A673 (cell line): ENCODE data around the gene TTLL6. TPM values are rescaled to one million over a fixed set of nuclear protein-coding genes. Genes with fewer than 3 reads are reported as not detected.
"Not testable (repeated sequence)": the region's sequence is repeated elsewhere in the genome, so short reads cannot be mapped to it uniquely, and the experiment has no call there.

ENCODE experiments used
- BruUV-seq: library from RNA; stranded (reverse); fragments of 400-500 nt; replicated peaks from 2 replicates; lab custom pipeline; 2021; lab: Mats Ljungman, UMichigan
- CTCF ChIA-PET: fragments of 300-600 bp; sonication (Branson Sonifier 250); formaldehyde crosslinking; loops from one replicate; lab custom pipeline; 2022; ENCODE audit warnings: antibody characterized with exemption; lab: Charles Lee
- POLR2A ChIA-PET: fragments of 300-600 bp; sonication (Branson Sonifier 250); formaldehyde crosslinking; loops from one replicate; lab custom pipeline; 2022; ENCODE audit warnings: antibody characterized with exemption; ENCODE audit not compliant: low non-redundant PET; lab: Charles Lee
- DNase-seq: peaks from one replicate; pipeline ENCODE4 v3.0.0-alpha.2; 2015; ENCODE audit warnings: low spot score
- H3K27ac ChIP-seq: fragments of 200-600 bp; sonication (generic); 2 replicates; pipeline ENCODE4 v1.5.1; 2016; ENCODE audit warnings: mixed run types, low read depth, mild to moderate bottlenecking, mixed read lengths, antibody characterized with exemption, low read length; ENCODE audit not compliant: poor library complexity, severe bottlenecking
- H3K27me3 ChIP-seq: fragments of 200-600 bp; sonication (generic); replicated peaks from 2 replicates; pipeline ENCODE4 v1.6.1; 2017; ENCODE audit warnings: mixed run types, low read depth, mild to moderate bottlenecking, mixed read lengths, antibody characterized with exemption, low read length; ENCODE audit not compliant: insufficient read depth, poor library complexity
- H3K36me3 ChIP-seq: fragments of 200-600 bp; sonication (generic); 2 replicates; pipeline ENCODE4 v1.6.1; 2016; ENCODE audit warnings: mixed run types, mild to moderate bottlenecking, mixed read lengths, antibody characterized with exemption, low read length; ENCODE audit not compliant: insufficient read depth, poor library complexity, severe bottlenecking
- H3K4me1 ChIP-seq: fragments of 200-600 bp; sonication (generic); 2 replicates; pipeline ENCODE4 v1.6.1; 2017; ENCODE audit warnings: mixed run types, mild to moderate bottlenecking, mixed read lengths, antibody characterized with exemption, low read length; ENCODE audit not compliant: insufficient read depth, poor library complexity, severe bottlenecking
- H3K4me3 ChIP-seq: fragments of 200-600 bp; sonication (generic); 2 replicates; pipeline ENCODE4 v1.5.1; 2016; ENCODE audit warnings: low read depth, mixed run types, mild to moderate bottlenecking, mixed read lengths, low read length; ENCODE audit not compliant: poor library complexity, severe bottlenecking
- H3K9me3 ChIP-seq: fragments of 200-600 bp; sonication (generic); 2 replicates; pipeline ENCODE4 v1.6.1; 2016; ENCODE audit warnings: mixed run types, low read depth, mild to moderate bottlenecking, mixed read lengths, antibody characterized with exemption, low read length; ENCODE audit not compliant: poor library complexity, severe bottlenecking
- CTCF ChIP-seq: fragments of 300-800, 200-600 bp; sonication (generic); conservative IDR thresholded peaks from 2 replicates; pipeline ENCODE4 v1.5.1; 2017; ENCODE audit warnings: low read depth, mild to moderate bottlenecking, antibody characterized with exemption, low read length, moderate library complexity, mixed read lengths
- EZH2 ChIP-seq: fragments of 200-600 bp; sonication (generic); IDR thresholded peaks from 2 replicates; pipeline ENCODE4 v1.6.1; 2017; ENCODE audit warnings: borderline replicate concordance, low read depth, mild to moderate bottlenecking, mixed read lengths, antibody characterized with exemption, low read length; ENCODE audit not compliant: poor library complexity, severe bottlenecking
- intact Hi-C: fragments of 100-400 bp; cut with micrococcal nuclease; formaldehyde crosslinking; loops from one replicate; pipeline ENCODE4 v1.10.0; 2022; ENCODE audit not compliant: unreplicated experiment
- microRNA-seq: library from miRNA; unstranded; fragments of <30 nt; microRNA quantifications from one replicate; pipeline ENCODE4 v1.2.0, GENCODE V29; 2021
- total RNA-seq: library from RNA; stranded (reverse); gene quantifications from 2 replicates; pipeline ENCODE4 v1.2.3, GENCODE V29; 2021

Gene TTLL6
- total RNA-seq, 1 experiment from 2014 or later = 2.3 TPM

GRCh38 chr17:48717367-48718226, 99.4 kb downstream of the TTLL6 start:
- Histone ChIP-seq H3K27ac (peak overlapping the region; percentile 98), H3K36me3 (no peaks in the 10 kb centered on the region), H3K4me1 (peaks cover 32% of the 10 kb centered on the region), H3K9me3 (no peaks in the 10 kb centered on the region), H3K27me3 (no peaks in the 10 kb centered on the region), H3K4me3 (peak overlapping the region; percentile 72)
- TF ChIP-seq CTCF (no peak), EZH2 (no peak)
- intact Hi-C loops = loop anchor here (10.0 kb wide), 1 partner anchor 297 kb away; no protein-coding TSS in a partner anchor
- BruUV-seq = no TSS peak
- DNase-seq = no peak
- CTCF ChIA-PET = interaction anchor here (0.6 to 1.6 kb wide), 7 partner anchors 16 to 455 kb away, joined by 3 to 5 read pairs (median 4); no protein-coding TSS in a partner anchor
- POLR2A ChIA-PET = interaction anchor here (0.6 to 0.7 kb wide), 2 partner anchors 9 to 121 kb away, joined by 7 to 9 read pairs; no protein-coding TSS in a partner anchor

DNA sequence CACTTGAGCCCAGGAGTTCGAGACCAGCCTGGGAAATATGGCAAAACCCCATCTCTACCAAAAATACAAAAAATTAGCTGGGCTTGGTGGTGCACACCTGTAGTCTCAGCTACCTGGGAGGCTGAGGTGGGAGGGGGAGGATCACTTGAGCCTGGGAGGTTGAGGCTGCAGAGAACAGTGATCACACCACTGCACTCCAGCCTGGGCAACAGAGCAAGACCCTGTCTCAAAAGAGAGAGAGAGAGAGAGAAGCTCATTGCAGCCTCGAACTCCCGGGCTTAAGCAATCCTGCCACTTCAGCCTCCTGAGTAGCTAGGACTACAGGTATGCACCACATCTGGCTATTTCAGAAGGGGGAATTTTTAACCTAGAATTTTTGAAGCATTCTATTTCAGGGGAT, 100.5 kb downstream of the TTLL6 start:
- not testable (repeated sequence) for H3K36me3 ChIP-seq, BruUV-seq, H3K9me3 ChIP-seq, H3K4me3 ChIP-seq, DNase-seq, H3K27me3 ChIP-seq
- ChIA-PET POLR2A (interaction anchor here (0.6 kb wide), 1 partner anchor 14 kb away, joined by 9 read pairs; no protein-coding TSS in a partner anchor), CTCF (interaction anchor here (0.6 kb wide), 1 partner anchor 163 kb away, joined by 3 read pairs; no protein-coding TSS in a partner anchor)
- intact Hi-C loops = loop anchor here (10.0 kb wide), 1 partner anchor 298 kb away; no protein-coding TSS in a partner anchor
- Histone ChIP-seq H3K4me1 (peaks cover 32% of the 10 kb centered on the region), H3K27ac (peak overlapping the region; percentile 49)

DNA sequence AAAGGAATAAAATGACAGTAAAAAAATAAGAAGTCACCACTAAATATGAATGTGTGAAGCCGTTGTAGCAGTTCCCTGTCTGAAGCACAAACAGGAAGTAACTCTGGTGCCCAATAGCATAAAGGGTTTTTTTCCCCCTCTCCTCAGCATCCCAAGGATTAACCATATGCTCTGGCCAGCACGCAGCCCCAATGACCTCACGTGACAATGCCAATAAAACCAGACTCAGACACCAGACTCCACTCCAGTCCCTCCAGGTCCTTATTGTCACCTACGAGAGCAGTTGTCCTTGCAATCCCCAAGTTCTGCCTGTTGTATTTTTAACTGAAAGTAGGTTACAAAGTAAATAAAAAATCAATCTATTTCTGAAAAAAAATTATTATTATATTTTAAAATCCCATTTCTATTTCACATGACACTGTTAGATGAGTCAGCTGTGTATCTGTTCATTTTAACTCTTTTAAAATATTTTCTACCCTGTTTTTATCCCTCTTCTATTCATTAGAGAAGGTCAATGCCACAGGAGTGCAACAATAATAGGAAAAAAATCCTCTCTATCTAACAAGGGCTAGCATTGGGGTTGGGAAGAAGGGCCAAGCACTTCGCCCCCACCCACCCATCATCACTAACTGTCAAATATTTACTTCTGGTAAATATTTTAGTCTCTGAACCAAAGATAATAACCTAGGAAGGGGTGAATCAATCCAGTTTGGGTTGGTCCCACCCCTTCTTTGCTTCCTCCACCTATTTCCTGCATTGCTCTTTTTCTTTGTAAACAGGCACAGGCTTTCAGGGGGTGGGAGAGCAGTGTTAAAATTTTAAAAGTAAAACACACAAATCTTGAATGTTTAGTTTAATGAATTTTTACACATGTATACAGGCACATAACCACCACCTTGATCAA, 101.3 kb downstream of the TTLL6 start:
- ChIA-PET POLR2A (no interaction called here), CTCF (no interaction called here)
- Histone ChIP-seq H3K27me3 (no peaks in the 10 kb centered on the region), H3K4me3 (no peak overlapping the region), H3K4me1 (peaks cover 32% of the 10 kb centered on the region), H3K36me3 (no peaks in the 10 kb centered on the region), H3K9me3 (no peaks in the 10 kb centered on the region), H3K27ac (peak overlapping the region; percentile 49)
- no TSS peak for BruUV-seq
- intact Hi-C loops = loop anchor here (10.0 kb wide), 1 partner anchor 299 kb away; no protein-coding TSS in a partner anchor
- TF ChIP-seq CTCF = no peak
- no peak for TF ChIP-seq EZH2
- DNase-seq = no peak

Small RNA genes lying within 50 kb of the gene (microRNA-seq; reads per million reads assigned to microRNA genes)
- not detected for gene MIR3185

Other genes with a start within 250 kb of the TTLL6 start
- gene HOXB4, start 238.9 kb downstream of the TTLL6 start, total RNA-seq = 9.7 and 11.9 TPM in 2 replicates
- 40.7 and 46.1 TPM in 2 replicates for gene HOXB3, start 227.0 kb downstream of the TTLL6 start, total RNA-seq
- gene HOXB5, start 223.4 kb downstream of the TTLL6 start, total RNA-seq = 5.9 and 6.4 TPM in 2 replicates
- gene HOXB6, start 212.2 kb downstream of the TTLL6 start, total RNA-seq = 19.8 and 27.6 TPM in 2 replicates
- gene HOXB7, start 206.2 kb downstream of the TTLL6 start, total RNA-seq = 32.2 and 37.9 TPM in 2 replicates
- gene HOXB8, start 201.9 kb downstream of the TTLL6 start, total RNA-seq = 13.1 and 16.3 TPM in 2 replicates
- 8.2 and 14.6 TPM in 2 replicates for gene HOXB9, start 190.9 kb downstream of the TTLL6 start, total RNA-seq
- gene PRAC1, start 94.7 kb downstream of the TTLL6 start, total RNA-seq = 78.3 and 129 TPM in 2 replicates
- 25.5 and 47.8 TPM in 2 replicates for gene PRAC2, start 94.0 kb downstream of the TTLL6 start, total RNA-seq
- gene HOXB13, start 88.5 kb downstream of the TTLL6 start, total RNA-seq = 11.7 and 15.8 TPM in 2 replicates
- 88.4 and 118 TPM in 2 replicates for gene CALCOCO2, start 13.8 kb upstream of the TTLL6 start, total RNA-seq
- 132 and 136 TPM in 2 replicates for gene ATP5MC1, start 75.6 kb upstream of the TTLL6 start, total RNA-seq
- gene UBE2Z, start 91.2 kb upstream of the TTLL6 start, total RNA-seq = 108 and 114 TPM in 2 replicates
- 177 and 188 TPM in 2 replicates for gene SNF8, start 127.6 kb upstream of the TTLL6 start, total RNA-seq
- gene GIP, start 151.4 kb upstream of the TTLL6 start, total RNA-seq = 0.88 and 1.1 TPM in 2 replicates
- 495 and 517 TPM in 2 replicates for gene IGF2BP1, start 180.2 kb upstream of the TTLL6 start, total RNA-seq